Stimulated activated CD8-positive, alpha-beta memory T cell treated with anti-CD3 and anti-CD28 coated beads, Interleukin-12 subunit alpha, Interleukin-12 subunit beta, amount 100 ng/mL, for 24 hours (primary cell): ENCODE measurements around the gene ZNF800.
"Not testable (repeated sequence)": the region's sequence is repeated elsewhere in the genome, so short reads cannot be mapped to it uniquely, and the experiment has no call there.

Experiments
- DNase-seq: peaks from one replicate; pipeline ENCODE4 v3.0.0-alpha.2; 2020; ENCODE audit errors: extremely low read depth

The ZNF800 gene

GRCh38 chr7:127392566-127393367 is at the start of gene ZNF800:
Gene ZNF800 (minus strand): TSS chr7:127392708. CDS start chr7:127391557, 1,151 bp downstream.
- DNase-seq, result peak; percentile 80

- DNase-seq, result no peak
Measured at GRCh38 chr7:127440206-127440605, 47.7 kb upstream of the ZNF800 start.

GRCh38 chr7:127438836-127439235 is 46.3 kb upstream of the ZNF800 start:
- DNase-seq, result no peak

GRCh38 chr7:127437837-127438236 is 45.3 kb upstream of the ZNF800 start:
- DNase-seq, result no peak

GRCh38 chr7:127437241-127437640 is 44.7 kb upstream of the ZNF800 start:
- no peak for DNase-seq

GRCh38 chr7:127429281-127429680 is 36.8 kb upstream of the ZNF800 start:
- not testable (repeated sequence) for DNase-seq

- DNase-seq, result no peak
Measured at GRCh38 chr7:127419196-127419595, 26.7 kb upstream of the ZNF800 start.

- no peak for DNase-seq
Measured at GRCh38 chr7:127418459-127418858, 26.0 kb upstream of the ZNF800 start.

- DNase-seq, result no peak
Measured at GRCh38 chr7:127417346-127417745, 24.8 kb upstream of the ZNF800 start.

GRCh38 chr7:127415060-127415742 is 22.7 kb upstream of the ZNF800 start:
- DNase-seq, result no peak

- no peak for DNase-seq
Measured at GRCh38 chr7:127413962-127414361, 21.5 kb upstream of the ZNF800 start.

- DNase-seq, result no peak
Measured at GRCh38 chr7:127413326-127413725, 20.8 kb upstream of the ZNF800 start.

- no peak for DNase-seq
Measured at GRCh38 chr7:127411176-127411575, 18.7 kb upstream of the ZNF800 start.

- no peak for DNase-seq
Measured at GRCh38 chr7:127409629-127410028, 17.1 kb upstream of the ZNF800 start.

- DNase-seq, result no peak
Measured at GRCh38 chr7:127404286-127405072, 12.0 kb upstream of the ZNF800 start.

GRCh38 chr7:127396184-127396583 is 3.7 kb upstream of the ZNF800 start:
- no peak for DNase-seq

- DNase-seq, result not testable (repeated sequence)
Measured at GRCh38 chr7:127395104-127395503, 2.6 kb upstream of the ZNF800 start.

GRCh38 chr7:127393368-127394058 is 1.0 kb upstream of the ZNF800 start:
- no peak for DNase-seq

- peak; percentile 31 for DNase-seq
Measured at GRCh38 chr7:127392182-127392565, 334 bp downstream of the ZNF800 start.

GRCh38 chr7:127391591-127392181 is 822 bp downstream of the ZNF800 start:
- no peak for DNase-seq

- DNase-seq, result no peak
Measured at GRCh38 chr7:127390817-127391590, 1.5 kb downstream of the ZNF800 start.
